SU-DHL-6 (cell line): Measurements from ENCODE around the gene NACA2.

Source experiments
- H2AFZ ChIP-seq: fragments of 200-600 bp; sonication (generic); 2 replicates; pipeline ENCODE4 v1.6.1; 2014; ENCODE audit warnings: low read depth, mild to moderate bottlenecking, moderate library complexity, mixed read lengths, antibody characterized with exemption, low read length; ENCODE audit not compliant: severe bottlenecking
- H3F3A ChIP-seq: fragments of 200-600 bp; shearing (Covaris generic); 2 replicates; pipeline ENCODE4 v1.6.0; 2016; ENCODE audit warnings: antibody characterized with exemption, mild to moderate bottlenecking; ENCODE audit not compliant: insufficient read depth
- H3K27ac ChIP-seq: fragments of 200-600 bp; sonication (generic); 2 replicates; pipeline ENCODE4 v1.5.1; 2016; ENCODE audit warnings: low read depth, mild to moderate bottlenecking, low read length, moderate library complexity, mixed read lengths
- H3K27me3 ChIP-seq: fragments of 200-600 bp; sonication (generic), shearing (Covaris generic); 2 replicates; pipeline ENCODE4 v1.6.0; 2014; ENCODE audit warnings: mild to moderate bottlenecking, low read length
- H3K36me3 ChIP-seq: fragments of 200-600 bp; sonication (generic); 2 replicates; pipeline ENCODE4 v1.6.1; 2014; ENCODE audit warnings: mild to moderate bottlenecking, low read length, mixed read lengths
- H3K4me2 ChIP-seq: fragments of 300-600, 200-600 bp; shearing (Covaris generic), sonication (generic); 2 replicates; pipeline ENCODE4 v1.6.0; 2014; ENCODE audit warnings: low read length, low read depth, mild to moderate bottlenecking; ENCODE audit not compliant: poor library complexity, severe bottlenecking
- H3K4me3 ChIP-seq: fragments of 200-600 bp; sonication (generic); 2 replicates; pipeline ENCODE4 v1.5.1; 2014; ENCODE audit warnings: antibody characterized with exemption, low read length, mild to moderate bottlenecking, mixed read lengths; ENCODE audit not compliant: insufficient read depth, poor library complexity, severe bottlenecking
- H3K79me2 ChIP-seq: fragments of 200-600 bp; sonication (generic); 2 replicates; pipeline ENCODE4 v1.6.1; 2014; ENCODE audit warnings: mild to moderate bottlenecking, low read length, moderate library complexity; ENCODE audit not compliant: insufficient read depth
- H3K9ac ChIP-seq: fragments of 200-600 bp; sonication (generic); 2 replicates; pipeline ENCODE4 v1.7.0; 2014; ENCODE audit warnings: mild to moderate bottlenecking, low read length
- H3K9me2 ChIP-seq: fragments of 200-600 bp; sonication (generic); replicated peaks from 2 replicates; pipeline ENCODE4 v1.6.1; 2014; ENCODE audit warnings: low read length; ENCODE audit not compliant: insufficient read depth
- H3K9me3 ChIP-seq: fragments of 200-600 bp; sonication (generic); 2 replicates; pipeline ENCODE4 v1.6.1; 2014; ENCODE audit warnings: low read length, mixed read lengths; ENCODE audit not compliant: insufficient read depth
- H4K20me1 ChIP-seq: fragments of 200-600 bp; sonication (generic); 2 replicates; pipeline ENCODE4 v1.6.1; 2014; ENCODE audit warnings: low read depth, mild to moderate bottlenecking, antibody characterized with exemption, low read length, moderate library complexity, mixed read lengths
- CTCF ChIP-seq: fragments of 200-600 bp; sonication (generic); IDR thresholded peaks from one replicate; pipeline ENCODE4 v1.5.1; 2017; ENCODE audit warnings: antibody characterized with exemption, mild to moderate bottlenecking, low read length, moderate library complexity; ENCODE audit not compliant: insufficient read depth, poor library complexity, severe bottlenecking
- EZH2phosphoT487 ChIP-seq: fragments of 200-600 bp; sonication (generic), shearing (Covaris generic); conservative IDR thresholded peaks from 2 replicates; pipeline ENCODE4 v1.6.1; 2018; ENCODE audit warnings: mild to moderate bottlenecking, antibody characterized with exemption, low read length, moderate library complexity, mixed read lengths

NACA2 gene

GRCh38 chr17:61611323-61611722, 20.3 kb upstream of the NACA2 start:
- H3K4me2 ChIP-seq: no peak overlapping the region
- H3K9me3 ChIP-seq: no peaks in the 10 kb centered on the region
- H3K4me3 ChIP-seq: no peak overlapping the region
- no peaks in the 10 kb centered on the region for H3K36me3 ChIP-seq
- H3K79me2 ChIP-seq: no peaks in the 10 kb centered on the region
- no peaks in the 10 kb centered on the region for H4K20me1 ChIP-seq
- TF ChIP-seq EZH2phosphoT487: no peak
- no peak for TF ChIP-seq CTCF
- H3K9me2 ChIP-seq: no peaks in the 10 kb centered on the region
- H2AFZ ChIP-seq: no peak overlapping the region
- no peak overlapping the region for H3K27ac ChIP-seq
- no peaks in the 10 kb centered on the region for H3F3A ChIP-seq
- no peak overlapping the region for H3K9ac ChIP-seq
- H3K27me3 ChIP-seq: no peaks in the 10 kb centered on the region; the same call in 1 of the 2 replicates

DNA sequence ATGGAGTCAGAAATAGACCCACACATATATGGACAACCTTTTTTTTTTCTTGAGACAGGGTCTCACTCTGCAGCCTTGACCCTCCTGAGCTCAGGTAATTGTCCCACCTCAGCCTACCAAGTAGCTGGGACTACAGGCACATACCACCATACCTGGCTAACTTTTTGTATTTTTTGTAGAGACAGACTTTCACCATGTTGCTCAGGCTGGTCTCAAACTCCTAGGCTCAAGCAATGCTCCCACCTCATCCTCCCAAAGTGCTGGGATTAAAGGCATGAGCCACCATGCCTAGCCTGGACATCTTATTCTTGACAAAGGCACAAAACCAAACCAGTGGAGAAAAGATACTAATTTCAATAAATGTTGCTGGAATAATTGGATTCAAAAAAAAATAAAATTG, 14.7 kb upstream of the NACA2 start:
- Histone ChIP-seq H3K27me3 (no peaks in the 10 kb centered on the region; the same call in 1 of the 2 replicates), H3K27ac (no peak overlapping the region), H3K4me3 (no peak overlapping the region), H2AFZ (no peak overlapping the region), H3F3A (no peaks in the 10 kb centered on the region), H3K36me3 (no peaks in the 10 kb centered on the region), H3K4me2 (no peak overlapping the region), H4K20me1 (no peaks in the 10 kb centered on the region), H3K9ac (no peak overlapping the region), H3K9me3 (no peaks in the 10 kb centered on the region), H3K9me2 (no peaks in the 10 kb centered on the region), H3K79me2 (no peaks in the 10 kb centered on the region)
- TF ChIP-seq EZH2phosphoT487 (no peak), CTCF (no peak)

- Histone ChIP-seq H3K9ac (no peak overlapping the region), H2AFZ (no peak overlapping the region), H3K27me3 (no peaks in the 10 kb centered on the region; the same call in 1 of the 2 replicates), H3K9me3 (no peaks in the 10 kb centered on the region), H3F3A (no peaks in the 10 kb centered on the region), H3K27ac (no peak overlapping the region), H3K4me3 (no peak overlapping the region), H3K4me2 (no peak overlapping the region), H4K20me1 (no peaks in the 10 kb centered on the region), H3K9me2 (no peaks in the 10 kb centered on the region), H3K36me3 (no peaks in the 10 kb centered on the region), H3K79me2 (no peaks in the 10 kb centered on the region)
- TF ChIP-seq EZH2phosphoT487 (no peak), CTCF (no peak)
Observed at GRCh38 chr17:61601297-61601696, 10.3 kb upstream of the NACA2 start.
